Measurements from ENCODE around the gene TMEM273. TPM values are rescaled to one million over a fixed set of nuclear protein-coding genes. Genes with fewer than 3 reads are reported as not detected.

Gene TMEM273
- total RNA-seq, 1 donor from 2014 or later = 48.5 TPM

DNA sequence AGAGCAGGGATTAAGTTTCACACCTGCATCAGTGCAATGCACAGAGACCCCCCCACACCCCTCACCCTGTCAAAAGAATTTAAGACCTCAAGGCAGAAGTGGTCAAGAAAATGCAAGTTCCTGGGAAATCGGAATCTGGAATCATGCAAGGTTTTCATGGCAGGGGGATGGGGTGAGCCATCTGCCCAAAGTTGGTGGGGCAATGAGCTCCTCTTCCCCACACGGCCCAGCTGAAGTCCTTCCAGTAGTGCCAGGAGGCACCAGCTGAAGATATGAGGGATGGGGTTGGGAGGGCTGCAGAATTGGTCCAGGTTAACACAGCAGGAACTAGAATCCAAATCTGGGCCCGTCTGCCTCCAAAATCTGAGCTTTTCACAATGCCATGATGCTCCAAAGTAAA, 25.0 kb upstream of the TMEM273 start:
- Histone ChIP-seq H3K27ac (no peak overlapping the region), H3K4me1 (no peaks in the 10 kb centered on the region), H3K4me3 (no peak overlapping the region), H3K9me3 (no peaks in the 10 kb centered on the region), H3K27me3 (ENCODE audit: low read depth) (no peaks in the 10 kb centered on the region), H3K36me3 (no peaks in the 10 kb centered on the region)
- intact Hi-C loops (cut with DNase I) = no loop called here
- ATAC-seq = no peak
- TF ChIP-seq, protein P1, sequence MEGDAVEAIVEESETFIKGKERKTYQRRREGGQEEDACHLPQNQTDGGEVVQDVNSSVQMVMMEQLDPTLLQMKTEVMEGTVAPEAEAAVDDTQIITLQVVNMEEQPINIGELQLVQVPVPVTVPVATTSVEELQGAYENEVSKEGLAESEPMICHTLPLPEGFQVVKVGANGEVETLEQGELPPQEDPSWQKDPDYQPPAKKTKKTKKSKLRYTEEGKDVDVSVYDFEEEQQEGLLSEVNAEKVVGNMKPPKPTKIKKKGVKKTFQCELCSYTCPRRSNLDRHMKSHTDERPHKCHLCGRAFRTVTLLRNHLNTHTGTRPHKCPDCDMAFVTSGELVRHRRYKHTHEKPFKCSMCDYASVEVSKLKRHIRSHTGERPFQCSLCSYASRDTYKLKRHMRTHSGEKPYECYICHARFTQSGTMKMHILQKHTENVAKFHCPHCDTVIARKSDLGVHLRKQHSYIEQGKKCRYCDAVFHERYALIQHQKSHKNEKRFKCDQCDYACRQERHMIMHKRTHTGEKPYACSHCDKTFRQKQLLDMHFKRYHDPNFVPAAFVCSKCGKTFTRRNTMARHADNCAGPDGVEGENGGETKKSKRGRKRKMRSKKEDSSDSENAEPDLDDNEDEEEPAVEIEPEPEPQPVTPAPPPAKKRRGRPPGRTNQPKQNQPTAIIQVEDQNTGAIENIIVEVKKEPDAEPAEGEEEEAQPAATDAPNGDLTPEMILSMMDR (IDR thresholded peaks at IDR 0.05) = no peak
- DNase-seq = no peak

DNA sequence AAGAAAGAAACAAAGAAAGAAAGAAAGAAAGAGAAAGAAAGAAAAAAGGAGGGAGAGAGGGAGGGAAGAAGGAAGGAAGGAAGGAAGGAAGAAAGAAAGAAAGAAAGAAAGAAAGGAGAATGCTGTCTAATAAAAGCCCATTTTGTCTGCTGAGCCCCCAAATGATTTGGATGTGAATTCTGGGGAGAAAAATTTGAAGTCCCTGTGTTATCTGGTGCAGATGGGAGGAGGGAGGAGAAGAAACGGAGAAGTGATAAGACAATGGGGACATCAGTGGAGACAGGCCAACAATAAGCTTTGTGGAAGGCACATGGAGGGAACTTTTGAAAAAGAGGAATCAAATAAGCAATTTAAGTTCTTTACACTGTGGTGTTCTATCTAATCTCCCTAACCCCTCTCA, 24.6 kb upstream of the TMEM273 start:
- H3K9me3 ChIP-seq = no peaks in the 10 kb centered on the region
- H3K36me3 ChIP-seq = no peaks in the 10 kb centered on the region
- TF ChIP-seq, protein P1 (IDR thresholded peaks at IDR 0.05) = no peak
- no peaks in the 10 kb centered on the region for H3K27me3 ChIP-seq (ENCODE audit: low read depth)
- ATAC-seq (no peak), DNase-seq (no peak)
- H3K27ac ChIP-seq = no peak overlapping the region
- no peak overlapping the region for H3K4me3 ChIP-seq
- H3K4me1 ChIP-seq = no peaks in the 10 kb centered on the region
- intact Hi-C loops (cut with DNase I) = no loop called here

DNA sequence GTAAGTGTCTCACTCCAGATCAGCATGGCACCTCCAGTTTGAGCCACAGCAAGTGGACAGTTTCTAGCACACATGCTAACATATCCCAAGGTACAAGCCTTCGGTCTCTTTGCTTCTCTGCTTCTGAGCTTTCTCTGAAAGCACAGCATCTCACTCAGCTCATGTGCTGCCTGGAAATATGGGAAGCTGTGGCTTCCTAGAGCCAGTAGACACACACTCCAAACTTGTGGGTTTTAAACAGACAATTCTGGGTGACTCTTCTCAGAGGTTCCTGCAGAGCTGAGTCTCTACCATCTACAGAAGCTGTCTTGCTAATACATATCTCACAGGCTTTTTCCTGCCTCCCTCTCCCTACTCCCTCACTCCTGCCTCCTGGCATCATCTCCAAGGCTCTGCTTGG, 23.9 kb upstream of the TMEM273 start:
- no peaks in the 10 kb centered on the region for H3K9me3 ChIP-seq
- ATAC-seq (no peak), DNase-seq (no peak)
- H3K36me3 ChIP-seq = no peaks in the 10 kb centered on the region
- no peaks in the 10 kb centered on the region for H3K4me1 ChIP-seq
- no peak overlapping the region for H3K27ac ChIP-seq
- intact Hi-C loops (cut with DNase I) = no loop called here
- TF ChIP-seq, protein P1 (IDR thresholded peaks at IDR 0.05) = no peak
- no peaks in the 10 kb centered on the region for H3K27me3 ChIP-seq (ENCODE audit: low read depth)
- H3K4me3 ChIP-seq = no peak overlapping the region

DNA sequence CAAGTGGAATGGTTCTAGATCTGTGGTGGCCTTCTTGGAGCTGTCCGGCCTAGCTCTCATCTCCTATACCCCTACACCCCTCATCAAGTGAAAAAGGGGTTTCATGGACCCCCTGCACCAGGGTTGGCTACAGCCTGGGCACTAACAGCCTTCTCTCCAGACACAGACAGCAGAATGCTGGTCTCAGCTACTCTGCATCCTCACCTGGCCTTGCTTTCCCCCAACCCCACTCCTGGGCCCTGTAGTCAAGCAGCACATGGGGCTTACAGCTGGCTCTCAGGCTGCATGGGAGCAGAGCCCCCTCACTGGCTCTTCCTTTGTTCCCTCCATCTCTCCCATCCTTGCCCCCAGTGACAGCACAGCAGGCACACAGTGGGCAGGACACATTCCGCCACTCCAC, 20.8 kb upstream of the TMEM273 start:
- peak in 1 of 2 donors; percentile 17 for ATAC-seq
- H3K9me3 ChIP-seq = no peaks in the 10 kb centered on the region
- no peaks in the 10 kb centered on the region for H3K27me3 ChIP-seq (ENCODE audit: low read depth)
- no peak for DNase-seq
- H3K4me1 ChIP-seq = no peaks in the 10 kb centered on the region
- H3K36me3 ChIP-seq = no peaks in the 10 kb centered on the region
- TF ChIP-seq, protein P1 (IDR thresholded peaks at IDR 0.05) = no peak
- intact Hi-C loops (cut with DNase I) = no loop called here
- H3K4me3 ChIP-seq = no peak overlapping the region
- no peak overlapping the region for H3K27ac ChIP-seq

DNA sequence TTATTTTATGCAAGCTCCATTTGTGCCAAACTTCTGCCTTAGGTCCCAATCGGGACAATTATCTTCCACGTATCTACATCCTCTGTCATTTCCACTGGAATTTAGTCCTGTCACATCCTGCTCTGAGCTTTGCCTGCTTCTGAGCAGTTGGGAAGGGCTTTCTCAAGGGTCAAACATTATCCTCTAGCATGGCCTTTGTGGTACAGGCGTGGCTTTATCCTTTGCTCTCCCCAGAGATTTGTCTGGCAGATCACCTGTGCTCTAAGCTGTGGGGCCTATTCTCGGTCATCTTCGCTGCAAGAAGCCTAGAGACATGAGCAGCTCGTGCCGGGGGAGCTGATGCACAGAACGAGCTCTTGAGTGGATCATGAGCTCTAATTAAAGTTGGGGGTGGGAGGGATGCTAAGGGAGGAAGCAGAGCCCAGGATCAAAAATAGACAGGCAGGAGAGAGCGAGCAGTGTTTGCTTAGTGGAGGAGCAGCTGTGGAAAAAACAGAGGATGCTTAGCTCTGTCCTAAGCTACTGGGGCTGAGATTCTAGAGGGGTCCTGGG, 19.8 kb upstream of the TMEM273 start:
- ATAC-seq (no peak), DNase-seq (no peak)
- H3K27me3 ChIP-seq (ENCODE audit: low read depth) = no peaks in the 10 kb centered on the region
- H3K4me1 ChIP-seq = no peaks in the 10 kb centered on the region
- no peak overlapping the region for H3K27ac ChIP-seq
- H3K9me3 ChIP-seq = no peaks in the 10 kb centered on the region
- TF ChIP-seq, protein P1 (IDR thresholded peaks at IDR 0.05) = no peak
- H3K4me3 ChIP-seq = no peak overlapping the region
- intact Hi-C loops (cut with DNase I) = no loop called here
- no peaks in the 10 kb centered on the region for H3K36me3 ChIP-seq

DNA sequence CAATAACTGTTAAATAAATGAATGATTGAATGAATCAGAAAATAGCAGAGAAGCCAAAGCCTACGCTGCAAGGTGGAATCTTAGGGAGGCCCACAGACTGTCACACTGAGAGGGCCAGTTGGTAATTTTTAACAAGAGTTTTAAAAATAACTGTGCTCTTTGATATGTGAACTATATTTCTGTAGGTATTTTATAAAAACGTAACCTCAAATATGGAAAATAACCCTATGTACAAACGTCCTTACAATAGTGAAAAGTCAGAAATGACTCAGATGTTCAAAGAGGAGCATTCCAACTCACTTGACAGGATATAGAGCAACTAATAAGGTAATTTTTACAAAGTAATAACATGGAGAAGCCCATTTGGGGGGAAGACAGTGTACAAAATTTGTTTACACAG, 18.9 kb upstream of the TMEM273 start:
- Histone ChIP-seq H3K36me3 (no peaks in the 10 kb centered on the region), H3K9me3 (no peaks in the 10 kb centered on the region), H3K27ac (no peak overlapping the region), H3K27me3 (ENCODE audit: low read depth) (no peaks in the 10 kb centered on the region), H3K4me3 (no peak overlapping the region), H3K4me1 (no peaks in the 10 kb centered on the region)
- no peak for ATAC-seq
- TF ChIP-seq, protein P1 (IDR thresholded peaks at IDR 0.05) = no peak
- intact Hi-C loops (cut with DNase I) = no loop called here
- DNase-seq = no peak
